Keratinocyte (primary cell): ENCODE measurements around the gene NEUROD1. TPM values are rescaled to one million over a fixed set of nuclear protein-coding genes. Genes with fewer than 3 reads are reported as not detected.

Source experiments
- DNase-seq: peaks from one replicate; pipeline ENCODE4 v3.0.0-alpha.2; 2011; ENCODE audit warnings: low read depth, missing footprints, low spot score
- FAIRE-seq: peaks from 2 replicates; lab custom pipeline; 2011; peaks lifted over from hg19 to GRCh38; lab: Jason Lieb, UNC
- H2AFZ ChIP-seq: 2 replicates; pipeline ENCODE4 v1.6.0; 2012; ENCODE audit warnings: low read length, control low read depth, inconsistent platforms; ENCODE audit not compliant: control insufficient read depth
- H3K27ac ChIP-seq: 2 replicates; pipeline ENCODE4 v1.5.1; 2011; ENCODE audit warnings: low read length; ENCODE audit not compliant: control insufficient read depth, insufficient read depth
- H3K27me3 ChIP-seq: 3 replicates; pipeline ENCODE4 v1.6.0; 2011; ENCODE audit warnings: low read length; ENCODE audit not compliant: control insufficient read depth, insufficient read depth; ENCODE audit errors: extremely low read depth
- H3K36me3 ChIP-seq, 2 experiments: 2 replicates in 1 of 2; 3 replicates in 1 of 2; pipeline ENCODE4 v1.5.1; 2011; ENCODE audit warnings: low read length in 2 of 2, mild to moderate bottlenecking in 1 of 2; ENCODE audit not compliant: control insufficient read depth in 2 of 2, insufficient read depth in 2 of 2; ENCODE audit errors: extremely low read depth in 1 of 2
- H3K4me1 ChIP-seq: 3 replicates; pipeline ENCODE4 v1.5.1; 2011; ENCODE audit warnings: low read length; ENCODE audit not compliant: control insufficient read depth, insufficient read depth; ENCODE audit errors: extremely low read depth
- H3K4me2 ChIP-seq: 3 replicates; pipeline ENCODE4 v1.6.0; 2011; ENCODE audit warnings: low read depth, low read length; ENCODE audit not compliant: control insufficient read depth, insufficient read depth; ENCODE audit errors: extremely low read depth
- H3K4me3 ChIP-seq, 3 experiments: fragments of 200-600 bp in 1 of 3; sonication (generic) in 1 of 3; 2 replicates in 2 of 3; 3 replicates in 1 of 3; pipeline ENCODE4 v1.5.1; 2011 to 2016; ENCODE audit warnings: low read length in 3 of 3, mild to moderate bottlenecking in 3 of 3, control low read depth in 2 of 3, inconsistent platforms in 1 of 3, low read depth in 1 of 3, mixed read lengths in 1 of 3, mixed run types in 1 of 3, moderate library complexity in 1 of 3; ENCODE audit not compliant: control insufficient read depth in 2 of 3, insufficient read depth in 2 of 3; ENCODE audit errors: extremely low read depth in 1 of 3
- H3K79me2 ChIP-seq: 2 replicates; pipeline ENCODE4 v1.6.0; 2012; ENCODE audit warnings: low read length; ENCODE audit not compliant: control insufficient read depth, insufficient read depth
- H3K9ac ChIP-seq: 3 replicates; pipeline ENCODE4 v1.6.0; 2011; ENCODE audit warnings: low read length; ENCODE audit not compliant: control insufficient read depth, insufficient read depth; ENCODE audit errors: extremely low read depth
- H3K9me1 ChIP-seq: 3 replicates; pipeline ENCODE4 v1.6.0; 2011; ENCODE audit warnings: low read length; ENCODE audit not compliant: control insufficient read depth, insufficient read depth; ENCODE audit errors: extremely low read depth
- H3K9me3 ChIP-seq: 2 replicates; pipeline ENCODE4 v1.5.1; 2012; ENCODE audit warnings: low read depth, low read length; ENCODE audit not compliant: control insufficient read depth
- H4K20me1 ChIP-seq: 3 replicates; pipeline ENCODE4 v1.6.0; 2011; ENCODE audit warnings: low read length; ENCODE audit not compliant: control insufficient read depth, insufficient read depth; ENCODE audit errors: extremely low read depth
- EZH2 ChIP-seq: IDR thresholded peaks from one replicate; pipeline ENCODE4 v1.6.1; 2012; ENCODE audit warnings: inconsistent platforms, mild to moderate bottlenecking, low read length, moderate library complexity
- dilution Hi-C: fragments of 300-500 bp; cut with MboI; formaldehyde crosslinking; loops from one replicate; pipeline ENCODE4 v1.7.0; 2020; ENCODE audit warnings: low sequenced_read_pairs; ENCODE audit not compliant: extremely low pct_ligation_motif_present
- polyA plus RNA-seq, 5 experiments: library from polyadenylated mRNA; depleted of rRNA in 3 of 5; stranded (reverse) in 3 of 5; stranded (forward) in 1 of 5; unstranded in 1 of 5; fragments of >200 nt; gene quantifications; 1 replicate in 1 of 5; 2 replicates in 3 of 5; 3 replicates in 1 of 5; pipeline versions ENCODE4 v1.2.1 to v1.2.3, GENCODE V29; 2011 to 2012; ENCODE audit warnings: missing spikeins in 2 of 5, low read depth in 1 of 5, low replicate concordance in 1 of 5
- TF ChIP-seq, protein P1 (sequence below), 3 experiments: IDR thresholded peaks in 1 of 3; conservative IDR thresholded peaks in 1 of 3; optimal IDR thresholded peaks in 1 of 3; 2 replicates in 2 of 3; 3 replicates in 1 of 3; pipeline versions ENCODE3 to v1.5.1; 2011; ENCODE audit warnings: low read length in 3 of 3, mild to moderate bottlenecking in 3 of 3, moderate library complexity in 2 of 3, control low read depth in 1 of 3, inconsistent platforms in 1 of 3; ENCODE audit not compliant: insufficient read depth in 2 of 3; ENCODE audit errors: extremely low read depth in 1 of 3

NEUROD1 gene
- polyA plus RNA-seq, 1 donor (not counting 4 experiments of a cell fraction or from before 2014, with no cell fraction given): not detected

DNA sequence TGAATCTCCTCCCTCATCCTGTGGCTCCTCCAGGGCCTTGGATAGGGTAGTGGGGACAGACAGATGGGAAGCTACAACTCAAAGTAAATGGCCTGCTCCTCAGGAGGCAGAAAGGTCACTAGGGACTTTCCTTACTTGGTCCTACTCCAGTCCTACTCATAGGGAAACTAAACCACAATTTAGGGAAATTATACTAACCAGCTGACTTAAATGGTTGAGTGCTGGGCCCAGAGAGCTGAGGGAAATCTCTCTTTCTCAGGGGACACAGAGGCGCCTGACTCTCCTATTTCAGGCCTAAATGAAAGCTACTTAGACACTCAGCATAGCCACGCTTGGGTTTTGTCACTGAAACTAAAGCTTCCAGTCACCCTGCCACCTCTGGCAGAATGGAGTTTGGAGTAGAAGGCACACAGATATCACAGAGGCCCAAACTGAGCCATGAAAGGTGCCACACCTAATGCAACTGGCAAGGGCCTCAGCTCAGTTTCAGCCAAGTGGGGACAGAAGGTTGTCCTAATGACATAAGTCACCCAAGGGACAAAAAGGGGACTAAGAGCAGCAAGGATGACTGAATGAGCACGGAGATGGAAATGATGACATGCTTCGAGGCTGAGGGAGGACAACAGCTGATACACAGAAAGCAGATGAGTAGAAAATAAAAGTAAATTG, 47.5 kb downstream of the NEUROD1 start:
- Histone ChIP-seq H3K27me3 (peaks cover 8% of the 10 kb centered on the region), H3K36me3 (no peaks in the 10 kb centered on the region), H3K9me3 (no peaks in the 10 kb centered on the region), H2AFZ (no peak overlapping the region), H3K4me1 (no peaks in the 10 kb centered on the region), H3K9me1 (no peaks in the 10 kb centered on the region), H3K4me2 (no peak overlapping the region), H3K79me2 (no peaks in the 10 kb centered on the region), H3K27ac (no peak overlapping the region), H4K20me1 (no peaks in the 10 kb centered on the region), H3K9ac (no peak overlapping the region), H3K4me3 (no peak overlapping the region)
- dilution Hi-C loops: no loop called here
- DNase-seq (no peak), FAIRE-seq (no peak)
- TF ChIP-seq, protein P1, sequence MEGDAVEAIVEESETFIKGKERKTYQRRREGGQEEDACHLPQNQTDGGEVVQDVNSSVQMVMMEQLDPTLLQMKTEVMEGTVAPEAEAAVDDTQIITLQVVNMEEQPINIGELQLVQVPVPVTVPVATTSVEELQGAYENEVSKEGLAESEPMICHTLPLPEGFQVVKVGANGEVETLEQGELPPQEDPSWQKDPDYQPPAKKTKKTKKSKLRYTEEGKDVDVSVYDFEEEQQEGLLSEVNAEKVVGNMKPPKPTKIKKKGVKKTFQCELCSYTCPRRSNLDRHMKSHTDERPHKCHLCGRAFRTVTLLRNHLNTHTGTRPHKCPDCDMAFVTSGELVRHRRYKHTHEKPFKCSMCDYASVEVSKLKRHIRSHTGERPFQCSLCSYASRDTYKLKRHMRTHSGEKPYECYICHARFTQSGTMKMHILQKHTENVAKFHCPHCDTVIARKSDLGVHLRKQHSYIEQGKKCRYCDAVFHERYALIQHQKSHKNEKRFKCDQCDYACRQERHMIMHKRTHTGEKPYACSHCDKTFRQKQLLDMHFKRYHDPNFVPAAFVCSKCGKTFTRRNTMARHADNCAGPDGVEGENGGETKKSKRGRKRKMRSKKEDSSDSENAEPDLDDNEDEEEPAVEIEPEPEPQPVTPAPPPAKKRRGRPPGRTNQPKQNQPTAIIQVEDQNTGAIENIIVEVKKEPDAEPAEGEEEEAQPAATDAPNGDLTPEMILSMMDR (optimal IDR thresholded peaks at IDR 0.05 in 1 of 3, IDR thresholded peaks at IDR 0.05 in 1 of 3, conservative IDR thresholded peaks at IDR 0.05 in 1 of 3; ENCODE audit: extremely low read depth in 1 of 3, insufficient read depth in 2 of 3, low read length in 3 of 3): no peak
- no peak for TF ChIP-seq EZH2

DNA sequence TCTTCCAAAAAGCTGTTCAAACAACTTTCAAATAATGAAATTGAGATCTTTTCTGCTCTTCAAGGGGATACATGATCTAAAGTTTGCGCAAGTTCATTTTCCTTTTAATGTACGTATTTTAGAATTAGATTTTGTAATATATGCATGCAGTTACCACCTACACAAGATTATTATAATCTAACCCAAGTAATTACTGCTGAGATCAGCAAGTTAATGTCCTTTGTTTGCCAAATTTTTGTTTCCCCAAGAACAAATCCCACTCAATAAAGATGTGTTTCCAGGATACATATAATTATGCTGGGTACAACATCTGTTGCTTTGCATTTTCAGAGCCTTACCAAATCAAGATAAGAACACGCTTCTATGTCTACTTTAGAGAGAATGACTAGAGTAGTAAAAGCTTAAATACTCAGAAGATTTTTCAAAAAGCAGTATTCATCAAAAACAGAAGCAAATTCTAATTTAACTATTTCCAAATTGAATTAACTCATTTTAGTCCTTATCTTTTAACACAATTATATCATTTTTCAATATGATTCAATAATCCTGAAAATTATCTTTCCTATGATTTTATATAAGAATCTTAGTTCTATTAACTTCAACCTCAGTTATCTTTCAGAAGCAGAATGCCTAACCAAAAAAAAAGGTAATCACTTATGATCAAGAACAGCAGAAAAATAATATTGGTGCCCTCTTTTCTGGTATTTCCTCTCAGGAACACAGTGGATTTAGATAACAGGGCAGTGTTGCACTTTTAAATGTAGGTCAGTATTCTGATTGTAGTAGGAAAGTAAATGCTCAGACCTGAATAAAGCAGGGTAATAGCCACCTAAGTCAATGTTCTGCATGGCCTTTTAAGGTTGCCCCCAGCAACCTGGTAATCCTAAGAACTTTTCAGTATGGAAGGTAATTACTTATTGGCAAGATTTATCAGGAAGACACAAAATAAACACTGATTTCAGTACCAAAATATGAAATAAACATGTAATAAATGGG, 51.4 kb downstream of the NEUROD1 start:
- no peaks in the 10 kb centered on the region for H3K9me3 ChIP-seq
- no peaks in the 10 kb centered on the region for H3K36me3 ChIP-seq
- FAIRE-seq (no peak), DNase-seq (no peak)
- no peaks in the 10 kb centered on the region for H3K9me1 ChIP-seq
- no peak overlapping the region for H3K4me2 ChIP-seq
- TF ChIP-seq, protein P1 (optimal IDR thresholded peaks at IDR 0.05 in 1 of 3, IDR thresholded peaks at IDR 0.05 in 1 of 3, conservative IDR thresholded peaks at IDR 0.05 in 1 of 3; ENCODE audit: extremely low read depth in 1 of 3, insufficient read depth in 2 of 3, low read length in 3 of 3): no peak
- TF ChIP-seq EZH2: no peak
- H3K27me3 ChIP-seq: peaks cover 10% of the 10 kb centered on the region
- H3K4me1 ChIP-seq: no peaks in the 10 kb centered on the region
- no peak overlapping the region for H3K27ac ChIP-seq
- no peaks in the 10 kb centered on the region for H3K79me2 ChIP-seq
- H3K4me3 ChIP-seq: no peak overlapping the region
- H4K20me1 ChIP-seq: no peaks in the 10 kb centered on the region
- H2AFZ ChIP-seq: no peak overlapping the region
- dilution Hi-C loops: no loop called here
- H3K9ac ChIP-seq: no peak overlapping the region
